ENCODE measurements around the gene SOX30.

Gene SOX30

GRCh38 chr5:157618191-157618765 lies 34.0 kb downstream of the SOX30 start:
- H3K4me1 ChIP-seq (ENCODE audit: control insufficient read depth, insufficient read depth, low read length), result no peaks in the 10 kb centered on the region
- no peaks in the 10 kb centered on the region for H3K9me3 ChIP-seq (ENCODE audit: control insufficient read depth, low read length)
- H3K9ac ChIP-seq (ENCODE audit: low read length), result no peak overlapping the region
- DNase-seq (ENCODE audit: low read depth), result no peak
- H3K36me3 ChIP-seq (ENCODE audit: control insufficient read depth, insufficient read depth, low read length, severe bottlenecking), result no peaks in the 10 kb centered on the region
- H3K27me3 ChIP-seq (replicated peaks; ENCODE audit: control insufficient read depth, insufficient read depth, low read length), result no peaks in the 10 kb centered on the region
- no peak overlapping the region for H3K4me3 ChIP-seq (ENCODE audit: low read length)

GRCh38 chr5:157616785-157617184 lies 35.5 kb downstream of the SOX30 start:
- Histone ChIP-seq H3K4me3 (ENCODE audit: low read length) (no peak overlapping the region), H3K9me3 (ENCODE audit: control insufficient read depth, low read length) (no peaks in the 10 kb centered on the region), H3K36me3 (ENCODE audit: control insufficient read depth, insufficient read depth, low read length, severe bottlenecking) (no peaks in the 10 kb centered on the region), H3K27me3 (replicated peaks; ENCODE audit: control insufficient read depth, insufficient read depth, low read length) (no peaks in the 10 kb centered on the region), H3K4me1 (ENCODE audit: control insufficient read depth, insufficient read depth, low read length) (no peaks in the 10 kb centered on the region), H3K9ac (ENCODE audit: low read length) (no peak overlapping the region)
- DNase-seq (ENCODE audit: low read depth), result no peak

DNA sequence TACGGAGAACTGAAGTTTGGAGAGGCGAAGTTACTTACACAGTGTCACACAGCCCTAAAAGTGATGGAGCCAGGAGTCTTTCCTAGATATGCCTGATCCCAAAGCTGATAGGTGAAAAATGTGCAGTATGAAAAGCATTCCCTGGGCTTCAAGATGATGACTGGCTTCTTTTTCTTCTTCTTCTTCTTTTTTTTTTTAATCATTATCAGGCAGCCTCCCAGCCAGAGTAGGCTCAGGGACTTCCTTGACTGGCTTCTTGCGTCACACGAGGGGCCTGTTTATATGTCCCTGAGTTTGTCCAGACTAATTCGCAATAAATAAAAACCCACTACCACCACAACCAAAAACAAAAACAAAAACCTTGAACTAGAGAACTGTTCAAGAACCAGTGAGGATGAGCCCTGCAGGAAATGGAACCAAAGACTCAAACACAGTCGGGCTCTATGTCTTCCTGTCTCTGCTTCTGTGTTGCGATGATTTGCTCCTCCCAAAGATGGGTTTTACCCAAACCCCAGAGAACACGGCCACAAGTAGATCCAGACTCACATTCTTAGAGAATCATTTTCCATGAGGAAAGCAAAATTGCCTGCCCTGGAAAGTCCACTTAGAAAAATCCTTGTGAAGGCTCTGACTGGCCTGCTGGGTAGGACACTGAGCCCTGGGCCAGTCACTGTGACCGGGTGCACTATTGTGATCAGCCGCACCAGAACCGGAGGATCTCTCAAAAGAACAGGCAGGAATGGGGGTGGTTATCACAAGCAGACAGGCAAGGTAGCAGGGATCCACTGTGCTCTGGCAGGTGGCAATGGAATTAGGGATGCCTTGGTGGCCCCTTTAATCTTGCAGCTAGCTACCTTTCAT lies 38.6 kb downstream of the SOX30 start:
- Histone ChIP-seq H3K9ac (ENCODE audit: low read length) (no peak overlapping the region), H3K4me1 (ENCODE audit: control insufficient read depth, insufficient read depth, low read length) (no peaks in the 10 kb centered on the region), H3K4me3 (ENCODE audit: low read length) (no peak overlapping the region), H3K36me3 (ENCODE audit: control insufficient read depth, insufficient read depth, low read length, severe bottlenecking) (no peaks in the 10 kb centered on the region), H3K9me3 (ENCODE audit: control insufficient read depth, low read length) (no peaks in the 10 kb centered on the region), H3K27me3 (replicated peaks; ENCODE audit: control insufficient read depth, insufficient read depth, low read length) (no peaks in the 10 kb centered on the region)
- DNase-seq (ENCODE audit: low read depth), result no peak

GRCh38 chr5:157612581-157612980 lies 39.7 kb downstream of the SOX30 start:
- no peaks in the 10 kb centered on the region for H3K36me3 ChIP-seq (ENCODE audit: control insufficient read depth, insufficient read depth, low read length, severe bottlenecking)
- no peaks in the 10 kb centered on the region for H3K27me3 ChIP-seq (replicated peaks; ENCODE audit: control insufficient read depth, insufficient read depth, low read length)
- no peak overlapping the region for H3K4me3 ChIP-seq (ENCODE audit: low read length)
- H3K4me1 ChIP-seq (ENCODE audit: control insufficient read depth, insufficient read depth, low read length), result no peaks in the 10 kb centered on the region
- DNase-seq (ENCODE audit: low read depth), result no peak
- no peaks in the 10 kb centered on the region for H3K9me3 ChIP-seq (ENCODE audit: control insufficient read depth, low read length)
- no peak overlapping the region for H3K9ac ChIP-seq (ENCODE audit: low read length)

DNA sequence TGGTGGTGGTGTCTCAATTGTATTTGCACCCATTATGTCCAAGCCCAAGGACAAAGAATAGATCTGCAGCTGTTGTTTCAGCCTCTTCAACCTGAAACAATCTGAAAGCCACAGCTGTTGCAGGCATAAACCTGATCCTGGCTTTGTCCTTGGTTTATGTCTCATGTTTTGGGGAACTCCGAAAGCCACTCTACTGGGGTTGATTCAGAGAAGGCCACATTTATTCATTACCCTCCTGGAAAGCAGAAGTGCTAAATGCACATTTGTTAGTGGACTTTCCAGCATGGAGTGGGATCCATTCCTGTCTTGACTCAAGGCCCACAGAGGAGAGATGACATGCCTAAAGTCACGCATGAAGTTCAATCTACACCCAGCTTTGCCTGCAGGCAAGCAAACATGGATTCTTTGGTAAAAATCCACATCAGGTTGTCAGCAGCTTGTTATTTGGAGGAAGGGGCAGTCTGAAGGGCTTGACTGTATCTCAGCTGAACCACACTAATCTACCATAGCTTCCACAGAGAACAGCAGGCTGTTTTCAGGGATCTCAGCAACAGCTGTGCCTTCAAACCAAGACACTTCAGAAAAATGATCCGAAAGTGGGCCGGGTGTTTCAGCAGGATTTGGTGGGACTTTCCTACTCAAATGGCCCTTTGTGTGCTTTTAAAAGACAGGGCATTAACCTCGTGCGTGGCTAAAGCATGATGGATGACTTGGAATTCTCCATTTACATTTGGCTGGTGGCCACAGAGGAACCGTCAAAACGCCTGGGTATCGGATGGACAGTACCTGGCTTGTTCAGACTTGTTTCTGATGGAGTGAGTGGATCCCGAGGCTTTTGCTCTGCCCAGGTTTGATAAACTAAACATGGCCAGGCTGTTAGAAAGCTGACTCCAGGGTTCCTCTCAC lies 40.4 kb downstream of the SOX30 start:
- Histone ChIP-seq H3K4me1 (ENCODE audit: control insufficient read depth, insufficient read depth, low read length) (no peaks in the 10 kb centered on the region), H3K36me3 (ENCODE audit: control insufficient read depth, insufficient read depth, low read length, severe bottlenecking) (no peaks in the 10 kb centered on the region), H3K9me3 (ENCODE audit: control insufficient read depth, low read length) (no peaks in the 10 kb centered on the region), H3K4me3 (ENCODE audit: low read length) (no peak overlapping the region), H3K27me3 (replicated peaks; ENCODE audit: control insufficient read depth, insufficient read depth, low read length) (no peaks in the 10 kb centered on the region), H3K9ac (ENCODE audit: low read length) (no peak overlapping the region)
- DNase-seq (ENCODE audit: low read depth), result no peak

- no peaks in the 10 kb centered on the region for H3K4me1 ChIP-seq (ENCODE audit: control insufficient read depth, insufficient read depth, low read length)
- H3K9ac ChIP-seq (ENCODE audit: low read length), result no peak overlapping the region
- no peaks in the 10 kb centered on the region for H3K27me3 ChIP-seq (replicated peaks; ENCODE audit: control insufficient read depth, insufficient read depth, low read length)
- DNase-seq (ENCODE audit: low read depth), result no peak
- no peaks in the 10 kb centered on the region for H3K9me3 ChIP-seq (ENCODE audit: control insufficient read depth, low read length)
- H3K36me3 ChIP-seq (ENCODE audit: control insufficient read depth, insufficient read depth, low read length, severe bottlenecking), result no peaks in the 10 kb centered on the region
- no peak overlapping the region for H3K4me3 ChIP-seq (ENCODE audit: low read length)
These were observed 41.2 kb downstream of the SOX30 start for GRCh38 chr5:157610990-157611389.

DNA sequence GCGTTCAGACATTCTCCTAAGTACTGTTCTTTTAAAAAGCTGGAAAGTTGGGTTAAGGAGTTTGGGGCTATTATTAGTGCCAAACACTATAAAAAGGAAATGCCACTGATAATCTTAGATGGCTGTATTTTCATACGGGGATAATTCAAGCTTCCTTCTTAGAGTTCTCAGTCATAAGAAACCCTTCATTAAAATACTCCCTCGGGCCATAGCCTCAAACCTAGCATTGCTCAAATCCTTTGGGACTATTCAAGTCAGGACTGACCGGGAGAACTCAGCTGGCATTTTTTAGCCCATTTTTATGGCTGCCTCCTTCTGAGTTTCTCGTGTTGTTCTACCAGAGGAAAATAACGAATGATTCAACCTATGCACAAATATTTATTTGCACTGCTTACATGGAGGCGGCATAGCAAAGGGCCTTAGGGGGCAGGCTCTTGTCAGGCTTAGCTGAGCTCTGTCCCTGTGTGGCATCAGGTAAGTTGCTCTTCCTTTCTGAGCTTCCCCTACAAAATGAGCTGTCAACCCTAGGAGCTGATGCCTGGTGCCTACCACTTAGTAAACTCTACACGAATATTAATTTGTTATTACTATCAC lies 43.2 kb downstream of the SOX30 start:
- Histone ChIP-seq H3K27me3 (replicated peaks; ENCODE audit: control insufficient read depth, insufficient read depth, low read length) (no peaks in the 10 kb centered on the region), H3K4me3 (ENCODE audit: low read length) (no peak overlapping the region), H3K9ac (ENCODE audit: low read length) (no peak overlapping the region), H3K36me3 (ENCODE audit: control insufficient read depth, insufficient read depth, low read length, severe bottlenecking) (no peaks in the 10 kb centered on the region), H3K9me3 (ENCODE audit: control insufficient read depth, low read length) (no peaks in the 10 kb centered on the region), H3K4me1 (ENCODE audit: control insufficient read depth, insufficient read depth, low read length) (no peaks in the 10 kb centered on the region)
- DNase-seq (ENCODE audit: low read depth), result no peak

GRCh38 chr5:157607371-157608161 lies 44.7 kb downstream of the SOX30 start:
- peak; percentile 32 for DNase-seq (ENCODE audit: low read depth)
- Histone ChIP-seq H3K4me1 (ENCODE audit: control insufficient read depth, insufficient read depth, low read length) (no peaks in the 10 kb centered on the region), H3K9ac (ENCODE audit: low read length) (no peak overlapping the region), H3K27me3 (replicated peaks; ENCODE audit: control insufficient read depth, insufficient read depth, low read length) (no peaks in the 10 kb centered on the region), H3K9me3 (ENCODE audit: control insufficient read depth, low read length) (no peaks in the 10 kb centered on the region), H3K4me3 (ENCODE audit: low read length) (no peak overlapping the region), H3K36me3 (ENCODE audit: control insufficient read depth, insufficient read depth, low read length, severe bottlenecking) (no peaks in the 10 kb centered on the region)

- no peaks in the 10 kb centered on the region for H3K36me3 ChIP-seq (ENCODE audit: control insufficient read depth, insufficient read depth, low read length, severe bottlenecking)
These were observed 46.2 kb downstream of the SOX30 start for GRCh38 chr5:157606046-157606445.

DNA sequence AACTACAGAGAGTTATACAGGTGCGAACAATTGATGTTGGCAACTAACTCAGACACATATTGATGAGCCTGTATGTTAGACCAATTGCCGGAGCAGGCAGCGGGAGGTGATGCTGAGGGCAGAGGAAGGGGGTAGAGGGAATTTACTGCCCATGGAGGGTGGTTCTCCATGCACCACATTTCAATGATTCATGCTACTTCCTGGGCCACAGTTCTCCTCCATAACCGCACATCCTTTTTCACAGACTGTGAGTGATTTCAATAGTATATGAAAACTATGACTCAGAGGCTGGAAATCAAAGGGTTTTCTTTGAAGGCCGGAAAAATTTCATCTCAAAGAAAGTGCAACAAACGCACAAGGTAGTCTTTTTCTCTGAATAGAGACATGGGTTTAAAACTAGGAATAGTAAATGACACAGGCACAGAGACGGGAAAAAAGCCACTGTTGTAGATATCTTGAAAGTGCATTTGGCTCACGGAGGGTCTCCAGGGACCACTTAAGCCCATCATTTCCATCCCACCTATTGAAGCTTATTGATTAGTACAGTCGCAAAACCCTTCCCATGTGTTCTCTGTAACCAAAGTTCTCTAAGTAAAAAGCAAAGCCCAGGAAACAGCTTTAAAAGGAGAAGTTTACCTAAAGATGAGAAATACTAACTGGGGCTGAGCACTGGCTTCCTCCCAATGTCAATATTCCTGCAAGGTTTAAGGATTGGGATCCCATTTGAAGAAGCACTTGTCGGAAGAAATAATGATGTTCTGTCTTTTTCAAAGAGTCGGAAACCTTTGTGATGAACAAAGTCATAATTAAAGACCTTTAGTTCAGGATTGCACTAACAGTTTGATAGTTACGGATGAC lies 48.7 kb downstream of the SOX30 start:
- no peaks in the 10 kb centered on the region for H3K36me3 ChIP-seq (ENCODE audit: control insufficient read depth, insufficient read depth, low read length, severe bottlenecking)

More at GRCh38 chr5:157606046-157606445, 46.2 kb downstream of the SOX30 start:
- DNase-seq (ENCODE audit: low read depth), result no peak
- Histone ChIP-seq H3K9ac (ENCODE audit: low read length) (no peak overlapping the region), H3K27me3 (replicated peaks; ENCODE audit: control insufficient read depth, insufficient read depth, low read length) (no peaks in the 10 kb centered on the region), H3K4me3 (ENCODE audit: low read length) (no peak overlapping the region), H3K9me3 (ENCODE audit: control insufficient read depth, low read length) (no peaks in the 10 kb centered on the region), H3K4me1 (ENCODE audit: control insufficient read depth, insufficient read depth, low read length) (no peaks in the 10 kb centered on the region)

More for the DNA sequence above, 48.7 kb downstream of the SOX30 start:
- H3K9me3 ChIP-seq (ENCODE audit: control insufficient read depth, low read length), result no peaks in the 10 kb centered on the region
- no peaks in the 10 kb centered on the region for H3K4me1 ChIP-seq (ENCODE audit: control insufficient read depth, insufficient read depth, low read length)
- H3K9ac ChIP-seq (ENCODE audit: low read length), result no peak overlapping the region
- H3K4me3 ChIP-seq (ENCODE audit: low read length), result no peak overlapping the region
- H3K27me3 ChIP-seq (replicated peaks; ENCODE audit: control insufficient read depth, insufficient read depth, low read length), result no peaks in the 10 kb centered on the region
- DNase-seq (ENCODE audit: low read depth), result peak; percentile 67

Measured in adipocyte (in vitro differentiated cells).